ENCODE results near the gene TMEM250. TPM values are rescaled to one million over a fixed set of nuclear protein-coding genes. Genes with fewer than 3 reads are reported as not detected.

TMEM250 gene
- total RNA-seq, 1 experiment from 2014 or later, result 34.0 TPM

GRCh38 chr9:136104916-136105315 lies 13.8 kb downstream of the TMEM250 start:
- DNase-seq (ENCODE audit: low read depth, low spot score) (no peak), ATAC-seq (no peak)
- H3K4me3 ChIP-seq (ENCODE audit: low read depth in 2 of 2, low read length in 2 of 2), result no peak overlapping the region
- H3K27me3 ChIP-seq (ENCODE audit: control insufficient read depth, insufficient read depth, low read length), result no peaks in the 10 kb centered on the region
- peaks cover 20% of the 10 kb centered on the region for H3K4me1 ChIP-seq (ENCODE audit: control insufficient read depth, insufficient read depth, low read length)
- in situ Hi-C loops (cut with HindIII; ENCODE audit: low pct_unique_long_range_greater_than_20kb, low sequenced_read_pairs), result no loop called here
- no peaks in the 10 kb centered on the region for H3K36me3 ChIP-seq (ENCODE audit: control insufficient read depth, insufficient read depth, low read length)
- intact Hi-C loops (cut with micrococcal nuclease; ENCODE audit: unreplicated experiment), result no loop called here
- BruUV-seq (replicated peaks), result no TSS peak
- POLR2A ChIA-PET, result no interaction called here
- TF ChIP-seq POLR2AphosphoS5 (IDR thresholded peaks at IDR 0.05; ENCODE audit: low read depth, low read length), result no peak
- no peak for TF ChIP-seq CTCF (IDR thresholded peaks at IDR 0.05)
- no peak for TF ChIP-seq TCF7L2 (IDR thresholded peaks at IDR 0.05; ENCODE audit: low read depth, low read length)
- TF ChIP-seq REST (IDR thresholded peaks at IDR 0.05; ENCODE audit: insufficient read depth in 1 of 2, low read depth in 2 of 2, low read length in 1 of 2), result no peak
- TF ChIP-seq SIN3A (IDR thresholded peaks at IDR 0.05; ENCODE audit: borderline replicate concordance, insufficient read depth, low read depth, low read length), result no peak
- H3K9me3 ChIP-seq (ENCODE audit: control insufficient read depth, insufficient read depth, low read depth, low read length), result no peaks in the 10 kb centered on the region
- H3K27ac ChIP-seq (ENCODE audit: low read length), result no peak overlapping the region
- CTCF ChIA-PET, result interaction anchor here (0.5 kb wide), 1 partner anchor 160 kb away, joined by 3 read pairs; no protein-coding TSS in a partner anchor

- no TSS peak for BruUV-seq (replicated peaks)
- ATAC-seq (no peak), DNase-seq (ENCODE audit: low read depth, low spot score) (no peak)
- H3K27ac ChIP-seq (ENCODE audit: low read length), result no peak overlapping the region
- ChIA-PET CTCF (interaction anchor here (0.5 kb wide), 1 partner anchor 160 kb away, joined by 3 read pairs; no protein-coding TSS in a partner anchor), POLR2A (no interaction called here)
- no peaks in the 10 kb centered on the region for H3K36me3 ChIP-seq (ENCODE audit: control insufficient read depth, insufficient read depth, low read length)
- in situ Hi-C loops (cut with HindIII; ENCODE audit: low pct_unique_long_range_greater_than_20kb, low sequenced_read_pairs), result no loop called here
- no peak overlapping the region for H3K4me3 ChIP-seq (ENCODE audit: low read depth in 2 of 2, low read length in 2 of 2)
- peaks cover 16% of the 10 kb centered on the region for H3K4me1 ChIP-seq (ENCODE audit: control insufficient read depth, insufficient read depth, low read length)
- no peaks in the 10 kb centered on the region for H3K27me3 ChIP-seq (ENCODE audit: control insufficient read depth, insufficient read depth, low read length)
- no peak for TF ChIP-seq CTCF (IDR thresholded peaks at IDR 0.05)
- no peak for TF ChIP-seq REST (IDR thresholded peaks at IDR 0.05; ENCODE audit: insufficient read depth in 1 of 2, low read depth in 2 of 2, low read length in 1 of 2)
- TF ChIP-seq TCF7L2 (IDR thresholded peaks at IDR 0.05; ENCODE audit: low read depth, low read length), result no peak
- intact Hi-C loops (cut with micrococcal nuclease; ENCODE audit: unreplicated experiment), result no loop called here
- H3K9me3 ChIP-seq (ENCODE audit: control insufficient read depth, insufficient read depth, low read depth, low read length), result no peaks in the 10 kb centered on the region
These were observed 14.2 kb downstream of the TMEM250 start for GRCh38 chr9:136104488-136104800.

All from Panc1 (cell line).